HG03432 (cell line): ENCODE measurements around the gene MGRN1.
A peak's percentile ranks its signal among the peaks of the same experiment; 100 is the strongest.

Experiments used
- ATAC-seq: cut with Tn5 transposase; IDR thresholded peaks from one replicate; pipeline ENCODE4 v1.9.1; 2021; ENCODE audit warnings: mild to moderate bottlenecking, moderate library complexity; ENCODE audit not compliant: unreplicated experiment

MGRN1 gene

DNA sequence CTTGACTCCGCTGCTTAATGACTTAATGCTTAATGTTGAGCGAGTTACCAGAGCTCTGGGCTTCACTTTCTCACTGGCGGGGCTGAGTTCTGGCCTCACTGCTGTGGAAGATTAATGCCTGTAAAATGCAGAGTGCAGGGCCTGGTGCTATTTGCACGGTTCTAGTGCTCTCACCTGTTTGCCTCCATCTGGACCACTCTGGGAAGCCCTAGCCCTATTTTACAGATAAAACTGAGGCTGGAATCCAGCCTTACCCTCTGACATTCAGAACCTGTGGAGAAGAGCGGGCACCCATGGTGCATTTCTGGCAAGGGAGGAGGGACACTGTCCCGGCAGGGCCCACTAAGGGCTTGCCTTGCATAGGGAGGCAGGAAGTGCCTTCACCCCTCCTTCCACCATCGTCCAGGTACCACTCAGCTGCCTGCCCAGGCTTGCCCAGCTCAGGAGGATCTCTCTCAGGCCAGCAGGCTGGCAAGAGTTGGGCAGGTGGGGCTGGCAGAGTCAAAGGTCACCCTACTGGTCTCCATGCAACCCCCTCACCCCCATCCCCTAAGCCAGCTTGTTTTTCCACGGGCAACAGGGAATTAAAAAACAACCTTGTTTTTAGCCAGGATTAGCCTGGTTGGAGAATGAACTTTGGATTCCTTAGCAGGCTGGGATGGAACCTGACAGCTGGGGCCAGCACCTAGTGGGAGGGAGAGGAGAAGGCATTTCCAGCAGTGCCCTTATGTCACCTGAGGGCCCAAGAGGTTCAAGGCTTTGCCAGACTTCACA lies 5.8 kb upstream of the MGRN1 start:
- ATAC-seq: no peak

DNA sequence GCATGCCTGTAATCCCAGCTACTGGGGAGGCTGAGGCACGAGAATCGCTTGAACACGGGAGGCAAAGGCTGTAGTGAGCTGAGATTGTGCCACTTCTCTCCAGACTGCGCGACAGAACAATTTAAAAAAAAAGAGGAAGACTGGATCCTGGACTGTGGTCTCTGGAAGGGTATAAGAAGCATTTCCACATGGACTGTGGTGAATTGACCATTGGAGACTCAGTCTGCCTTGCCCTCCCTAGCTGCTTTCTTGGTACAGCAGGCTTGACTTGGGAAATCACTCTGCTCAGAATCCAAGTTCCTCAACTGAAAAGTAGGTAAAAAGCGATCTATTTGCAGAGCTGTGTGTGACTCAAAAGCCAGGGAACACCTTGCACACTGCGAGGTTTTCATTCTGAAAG lies 1.0 kb upstream of the MGRN1 start:
- no peak for ATAC-seq

DNA sequence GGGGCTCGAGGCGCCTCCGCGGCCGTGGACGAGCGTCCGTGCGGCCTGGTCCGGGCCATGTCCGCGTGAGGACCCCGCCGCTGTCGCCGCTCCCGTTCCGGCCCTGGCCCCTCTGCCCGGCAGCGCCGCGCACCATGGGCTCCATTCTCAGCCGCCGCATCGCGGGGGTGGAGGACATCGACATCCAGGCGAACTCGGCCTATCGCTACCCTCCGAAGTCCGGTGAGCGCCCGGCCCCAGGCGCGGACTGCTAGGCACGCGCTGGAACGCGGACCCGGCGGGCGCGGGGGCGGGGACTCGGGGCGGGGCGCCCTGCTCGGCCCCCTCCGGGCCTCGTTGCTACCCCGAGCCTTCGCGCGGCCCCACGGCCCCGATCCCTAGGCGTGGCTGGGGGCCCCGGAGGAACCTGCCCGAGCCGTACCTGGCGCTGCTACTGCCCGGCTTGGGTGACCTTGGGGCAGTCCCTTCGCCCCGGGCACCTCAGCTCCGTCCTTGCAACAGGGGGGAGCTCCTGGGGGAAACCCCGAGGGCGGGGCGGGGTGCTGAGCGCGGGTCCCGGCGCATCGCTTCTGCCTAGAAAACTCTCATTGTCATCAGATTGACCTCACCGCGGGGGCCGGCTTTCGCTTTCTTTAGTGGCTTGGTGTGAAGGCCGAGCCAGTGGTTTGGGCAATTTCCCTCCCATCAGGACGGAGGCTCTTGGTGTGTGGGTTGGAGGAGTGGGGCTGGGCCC lies 367 bp downstream of the MGRN1 start:
- peak; percentile 66 for ATAC-seq

DNA sequence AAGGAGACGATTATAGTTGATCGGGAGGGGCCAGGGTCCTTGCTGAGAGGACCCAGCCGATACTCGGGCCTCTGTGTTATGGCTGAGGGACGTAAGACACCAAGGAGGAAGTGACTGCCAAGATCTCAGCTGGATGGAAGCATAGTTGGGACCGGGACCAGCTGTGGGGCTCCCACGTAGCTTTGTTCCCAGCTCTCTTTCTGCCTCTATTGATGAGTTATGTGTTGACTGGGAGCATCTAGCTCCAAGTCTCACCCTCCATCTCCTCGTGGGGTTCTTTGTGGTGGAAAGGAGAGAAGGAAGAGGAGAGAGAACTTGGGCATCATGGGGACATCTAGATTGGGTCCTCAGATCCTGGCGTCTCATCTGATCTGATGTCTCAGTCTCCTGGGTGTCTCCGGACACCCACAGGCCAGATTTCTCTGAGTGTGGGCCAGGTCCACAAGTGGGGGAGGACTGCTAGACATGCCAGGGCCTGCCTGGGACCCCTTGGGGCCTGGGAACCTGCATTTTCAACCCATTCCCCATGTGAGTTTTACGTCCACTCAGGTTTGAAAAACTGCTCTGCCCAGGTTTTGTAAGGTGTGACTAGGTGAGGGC lies 1.0 kb downstream of the MGRN1 start:
- no peak for ATAC-seq

DNA sequence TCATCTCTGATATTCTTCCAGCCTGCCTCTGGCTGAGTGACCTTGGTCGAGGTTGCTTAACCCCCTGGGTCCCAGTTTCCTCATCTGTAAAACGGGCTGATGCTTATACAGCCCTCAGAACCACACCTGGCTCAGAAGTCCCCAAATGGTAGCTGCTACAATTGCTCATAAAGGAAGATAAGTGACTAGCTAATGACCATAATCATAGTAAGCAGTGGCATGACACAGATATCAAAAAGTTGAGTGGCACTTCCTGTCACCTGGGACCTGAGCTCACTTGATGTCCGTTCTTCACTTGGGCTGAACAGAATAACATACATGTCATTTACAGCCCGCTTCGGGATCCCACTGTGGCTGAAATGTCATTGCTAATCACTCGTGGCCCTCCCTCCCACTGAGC lies 1.8 kb downstream of the MGRN1 start:
- no peak for ATAC-seq

DNA sequence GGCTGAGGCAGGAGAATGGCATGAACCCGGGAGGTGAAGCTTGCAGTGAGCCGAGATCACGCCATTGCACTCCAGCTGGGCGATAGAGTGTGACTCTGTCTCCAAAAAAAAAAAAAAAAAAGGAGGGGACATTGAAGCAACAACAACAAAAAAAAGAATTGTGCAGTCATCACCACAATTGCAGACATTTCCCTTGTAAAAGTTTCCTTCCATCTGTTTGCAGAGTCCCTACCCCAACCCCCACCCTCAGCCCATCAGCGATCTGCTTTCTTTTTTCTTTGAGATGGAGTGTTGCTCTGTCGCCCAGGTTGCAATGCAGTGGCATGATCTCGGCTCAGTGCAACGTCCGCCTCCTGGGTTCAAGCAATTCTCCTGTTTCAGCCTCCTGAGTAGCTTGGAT lies 3.7 kb downstream of the MGRN1 start:
- no peak for ATAC-seq

DNA sequence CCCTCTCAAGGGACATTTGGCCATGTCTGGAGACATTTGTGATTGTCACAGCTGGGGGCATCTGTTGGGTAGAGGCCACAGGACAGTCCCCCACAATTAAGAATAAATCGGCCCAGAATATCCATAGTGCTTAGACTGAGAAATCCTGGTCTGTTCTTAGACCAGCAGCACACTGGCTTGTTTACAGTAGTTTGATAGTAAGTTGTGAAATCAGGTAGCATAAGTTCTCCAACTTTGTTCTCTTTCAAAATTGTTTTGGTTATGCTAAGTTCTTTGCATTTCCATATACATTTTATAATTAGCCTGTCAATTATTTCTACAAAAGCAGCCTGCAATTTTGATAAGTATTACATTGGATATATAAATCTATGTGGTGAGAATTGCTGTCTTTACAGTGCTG lies 6.8 kb downstream of the MGRN1 start:
- ATAC-seq: no peak

DNA sequence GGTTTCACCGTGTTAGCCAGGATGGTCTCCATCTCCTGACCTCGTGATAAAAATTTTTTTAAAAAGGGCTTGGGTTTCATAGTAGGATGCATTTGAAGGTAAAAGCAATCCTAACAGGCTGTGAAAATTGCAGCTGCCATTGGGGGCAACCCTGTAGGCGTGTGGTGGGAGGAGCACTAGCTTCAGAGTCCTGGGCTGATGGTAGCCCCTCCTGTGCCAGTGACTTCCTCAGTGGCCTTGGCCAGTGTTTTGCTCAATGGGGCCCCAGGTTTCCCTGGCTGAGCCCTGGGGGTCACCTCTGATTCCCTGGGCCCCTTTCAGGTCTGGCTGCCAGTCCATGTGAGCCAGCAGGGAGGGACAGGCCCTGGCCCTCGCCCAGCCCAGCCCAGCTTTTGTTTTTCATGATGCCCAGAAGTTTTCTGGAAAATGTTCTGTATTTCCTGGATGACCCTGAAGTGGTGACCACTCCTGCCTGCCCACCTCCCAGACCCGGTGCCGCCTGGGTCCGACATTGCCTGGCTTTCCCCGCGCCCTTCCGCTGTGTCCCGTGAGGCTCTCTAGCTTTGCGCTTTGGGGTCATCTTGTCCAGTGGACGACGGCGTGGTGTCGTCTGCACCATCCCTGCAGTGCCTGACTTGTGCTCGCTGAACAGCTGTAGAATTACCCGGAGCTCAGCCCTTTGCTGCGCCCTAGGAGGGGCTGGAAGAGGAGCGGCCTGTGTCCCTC lies 9.4 kb downstream of the MGRN1 start:
- no peak for ATAC-seq

DNA sequence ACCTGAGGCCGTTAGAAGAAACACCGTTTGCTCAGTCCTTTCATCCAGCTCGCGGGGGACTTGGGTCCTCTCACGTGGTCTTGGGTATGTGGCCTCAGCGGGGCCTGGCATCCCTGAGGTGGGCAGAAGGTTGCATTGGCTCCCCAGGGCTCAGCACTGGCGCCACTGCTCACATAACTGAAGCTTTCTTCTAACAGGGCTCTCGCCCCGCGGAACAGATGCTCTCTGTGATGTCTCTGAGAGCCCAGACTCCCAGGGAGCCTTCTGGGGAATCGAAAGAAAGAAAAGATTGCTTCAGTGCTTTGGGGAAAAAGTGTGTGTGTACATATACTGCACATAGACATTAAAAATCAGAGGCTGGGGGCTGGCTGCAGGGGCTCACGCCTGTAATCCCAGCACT lies 10.1 kb downstream of the MGRN1 start:
- ATAC-seq: no peak

DNA sequence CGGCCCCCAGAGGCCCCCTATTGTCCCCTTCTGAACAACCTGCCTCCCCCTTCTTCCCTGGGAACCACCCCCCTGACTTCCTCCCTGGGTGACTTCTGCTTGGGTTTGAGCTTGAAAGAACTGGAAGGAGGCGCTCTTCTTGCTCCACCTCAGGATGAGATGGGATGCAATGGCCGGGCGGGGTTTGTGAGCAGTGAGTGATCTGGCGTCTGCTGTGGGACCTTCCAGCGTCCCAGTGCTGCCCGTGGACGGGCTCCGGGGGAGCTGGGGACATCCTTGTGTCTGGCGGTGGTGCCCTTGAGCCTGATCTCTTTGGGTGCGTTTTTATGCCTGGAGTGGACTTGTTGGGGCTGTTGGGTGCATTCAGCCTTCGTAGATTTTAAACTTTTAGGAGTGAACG lies 11.6 kb downstream of the MGRN1 start:
- no peak for ATAC-seq

DNA sequence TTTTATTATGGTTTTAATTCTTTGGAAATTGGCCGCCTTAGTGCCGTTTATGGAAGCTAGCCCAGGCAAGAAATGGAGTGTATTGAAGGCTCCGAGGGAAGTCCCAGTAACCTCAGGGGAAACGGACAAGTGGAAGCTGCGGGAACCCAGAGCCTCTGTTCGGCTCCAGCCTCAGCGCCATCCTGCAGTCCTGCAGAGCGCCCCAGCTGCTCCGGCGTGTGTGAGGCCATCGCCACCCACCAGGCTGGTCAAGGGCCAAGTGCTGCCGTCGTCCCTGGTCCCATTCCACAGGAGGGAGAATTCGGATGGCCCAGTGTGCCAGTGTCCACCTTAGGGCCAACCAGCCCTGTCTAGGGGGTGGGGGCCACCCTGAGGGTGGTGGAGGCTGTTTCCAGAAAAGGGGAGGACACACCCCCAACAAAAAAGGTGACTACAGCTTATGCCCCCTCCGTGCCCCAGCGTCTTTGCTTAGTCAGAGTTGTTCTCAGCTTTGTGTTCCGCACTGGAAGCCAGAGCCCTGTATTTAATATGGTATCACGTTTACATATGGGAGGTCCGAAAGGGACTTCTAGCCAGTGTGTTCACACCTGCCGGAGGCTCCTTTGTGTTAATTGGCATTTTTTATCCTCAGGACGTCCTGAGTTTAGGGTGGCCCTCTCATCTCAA lies 13.0 kb downstream of the MGRN1 start:
- no peak for ATAC-seq

DNA sequence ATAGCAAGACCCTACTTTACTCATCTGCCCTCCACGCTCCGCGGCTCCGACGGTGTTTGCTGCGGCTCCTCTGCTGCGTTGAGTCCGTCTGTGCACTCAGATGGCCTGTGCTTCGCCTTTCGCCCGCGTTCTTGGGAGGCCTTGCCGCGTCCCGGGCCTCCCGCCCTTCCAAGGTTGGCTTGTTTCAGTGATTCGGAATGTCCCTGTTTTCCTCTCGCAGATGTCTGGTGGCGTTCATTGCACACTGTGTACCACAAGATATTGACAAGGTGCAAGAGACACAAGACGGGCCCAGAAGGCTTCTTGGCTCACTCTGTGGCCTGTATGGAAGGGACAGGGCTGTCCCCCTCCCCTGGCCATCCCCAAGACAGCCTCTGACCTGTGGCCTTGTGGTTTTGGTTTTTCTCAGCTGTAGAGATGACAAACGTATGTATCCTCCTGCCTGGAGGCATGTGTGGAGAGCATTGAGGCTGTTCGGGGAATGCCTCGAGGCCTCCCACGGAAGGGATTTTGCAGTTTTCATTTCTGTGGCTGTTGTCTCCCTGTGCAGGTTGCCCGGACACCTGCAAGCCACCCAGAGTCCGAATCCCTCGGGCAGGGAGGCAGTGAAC lies 15.4 kb downstream of the MGRN1 start:
- no peak for ATAC-seq

DNA sequence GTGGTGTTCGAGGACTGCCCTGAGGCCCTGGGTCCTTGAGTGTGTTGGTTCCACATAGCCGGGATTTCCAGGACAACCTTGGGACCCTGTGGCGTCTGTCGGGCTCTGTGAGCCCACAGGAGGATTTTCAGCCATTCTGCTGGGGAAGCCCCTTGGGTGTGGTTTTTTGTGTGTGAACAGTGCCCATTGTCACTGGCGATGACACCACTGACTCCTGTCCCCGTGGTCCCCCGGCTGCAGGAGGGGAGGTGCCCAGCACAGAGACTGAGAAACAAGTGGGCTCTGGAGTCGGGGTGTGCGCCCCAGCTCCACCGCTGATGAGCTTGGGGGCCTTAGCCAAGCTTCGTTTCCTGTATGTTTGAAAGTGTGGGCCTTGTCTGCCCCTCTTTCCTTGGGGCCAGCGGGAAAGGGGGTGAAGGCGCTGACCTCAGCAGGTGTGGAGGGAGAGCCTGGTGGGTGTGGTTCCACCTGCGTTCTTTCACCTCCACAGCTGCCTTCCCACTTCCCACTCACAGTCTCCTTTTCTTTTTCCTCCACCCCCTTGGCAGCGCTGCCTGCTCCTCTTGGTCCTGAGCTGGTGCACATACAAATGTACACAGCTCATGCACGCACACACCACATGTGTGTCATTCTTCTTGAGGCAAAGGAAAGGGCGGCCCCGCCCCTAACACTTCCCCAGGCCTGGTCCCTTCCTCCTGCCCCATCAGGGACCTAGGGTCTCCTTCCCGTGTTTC lies 16.1 kb downstream of the MGRN1 start:
- ATAC-seq: no peak

DNA sequence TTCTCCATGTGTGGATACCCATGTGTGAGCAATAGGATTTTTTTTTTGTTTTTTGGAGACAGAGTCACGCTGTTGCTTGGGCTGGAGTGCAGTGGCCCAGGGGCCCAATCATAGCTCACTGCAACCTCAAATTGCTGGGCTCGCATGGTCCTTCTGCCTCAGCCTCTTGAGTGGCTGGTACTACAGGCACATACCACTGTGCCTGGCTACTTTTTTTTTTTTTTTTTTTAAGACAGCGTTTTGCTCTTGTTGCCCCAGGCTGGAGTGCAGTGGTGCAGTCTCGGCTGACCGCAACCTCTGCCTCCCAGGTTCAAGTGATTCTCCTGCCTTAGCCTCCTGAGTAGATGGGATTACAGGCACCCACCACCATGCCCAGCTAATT lies 16.7 kb downstream of the MGRN1 start:
- ATAC-seq: no peak

DNA sequence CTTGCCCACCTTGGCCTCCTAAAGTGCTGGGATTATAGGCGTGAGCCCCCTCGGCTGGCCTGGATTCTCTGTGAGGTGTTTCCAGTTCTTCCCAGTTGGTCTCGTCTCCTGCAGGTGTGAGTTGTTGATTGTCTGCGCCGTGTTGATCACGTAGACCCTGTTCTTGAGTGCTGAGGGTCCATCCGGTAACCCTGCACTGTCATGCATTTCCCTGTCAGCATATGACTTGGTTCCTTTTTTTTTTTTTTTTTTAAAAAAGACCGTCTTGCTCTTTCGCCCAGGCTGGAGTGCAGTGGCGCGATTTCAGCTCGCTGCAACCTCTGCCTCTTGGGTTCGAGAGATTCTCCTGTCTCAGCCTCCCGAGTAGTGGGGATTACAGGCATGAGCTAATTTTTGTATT lies 17.3 kb downstream of the MGRN1 start:
- ATAC-seq: no peak

DNA sequence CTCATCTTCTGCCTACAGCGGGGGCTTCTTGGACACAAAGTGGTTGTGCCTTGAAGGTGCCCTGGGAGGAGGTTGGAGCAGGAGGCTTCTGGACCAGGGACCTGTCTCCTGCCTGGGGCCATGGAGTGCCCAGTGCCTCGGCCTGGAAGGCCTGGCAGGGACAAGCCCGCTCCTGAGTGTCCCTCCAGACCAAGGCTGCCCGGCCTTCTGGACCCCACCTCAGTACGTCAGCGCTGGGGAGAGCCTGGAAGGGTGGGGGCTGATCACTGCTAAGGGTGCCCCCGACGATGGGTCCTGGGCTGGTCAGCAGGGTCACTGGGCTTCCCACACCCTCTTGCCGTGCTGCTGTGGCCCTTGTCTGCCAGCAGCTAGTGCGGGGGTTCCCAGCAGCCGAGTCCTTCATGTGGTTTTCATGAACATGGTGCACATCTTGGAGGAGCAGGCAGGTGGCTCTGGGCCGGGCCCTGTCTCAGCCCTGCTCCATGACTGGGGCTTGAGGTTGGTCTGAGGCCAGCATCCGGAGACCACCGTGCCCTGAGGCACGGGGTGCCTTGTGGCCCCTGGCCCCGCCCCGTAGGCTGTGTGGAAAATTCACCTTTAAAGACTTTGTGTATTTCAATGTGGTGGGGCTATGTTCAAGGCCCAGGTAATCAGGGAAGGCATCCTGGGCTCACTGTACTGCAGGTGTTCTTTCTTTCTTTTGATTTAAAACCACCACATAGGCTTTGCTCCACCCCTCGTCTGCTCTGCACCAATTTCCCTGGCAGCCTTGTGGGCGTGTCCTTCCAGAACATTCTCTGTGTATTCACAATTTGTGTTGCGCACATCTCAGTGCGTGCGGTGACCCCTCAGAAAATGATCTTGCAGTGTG lies 22.4 kb downstream of the MGRN1 start:
- ATAC-seq: no peak

DNA sequence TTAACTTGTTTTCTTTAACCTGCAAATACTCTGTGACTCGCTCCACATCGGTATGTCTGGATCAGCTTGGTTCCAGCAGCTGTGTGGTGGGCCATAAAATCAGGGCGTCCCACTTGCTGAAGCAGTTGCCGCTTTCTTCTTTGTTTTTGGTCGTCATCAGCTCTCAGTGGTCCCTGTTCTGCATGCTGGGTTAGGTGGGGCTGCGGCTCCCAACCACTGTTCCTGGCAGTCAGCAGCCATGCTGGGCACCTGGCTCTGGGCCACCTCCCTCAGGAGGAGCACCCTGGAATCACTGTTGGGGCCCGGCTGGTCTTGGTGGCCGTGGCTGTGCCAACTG lies 23.0 kb downstream of the MGRN1 start:
- ATAC-seq: no peak

DNA sequence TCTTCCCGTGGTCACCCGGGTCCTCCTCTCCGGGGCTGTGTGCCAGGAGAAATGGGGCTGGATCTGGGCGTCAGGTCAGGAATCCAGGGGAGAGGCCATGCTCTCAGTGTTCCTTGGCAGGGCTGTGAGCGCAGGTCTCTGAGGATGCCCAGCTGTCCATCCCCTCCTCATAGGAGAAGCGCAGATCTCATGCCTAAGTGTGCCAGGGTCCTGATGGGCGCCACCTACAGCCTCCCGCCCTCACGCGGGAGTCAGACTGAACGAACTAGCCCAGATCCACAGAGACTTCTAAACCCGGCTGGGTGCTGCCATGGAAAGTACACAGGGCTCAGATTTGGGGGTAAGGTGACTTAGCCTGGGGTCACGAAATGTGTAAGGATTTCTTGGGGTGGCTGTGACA lies 24.3 kb downstream of the MGRN1 start:
- no peak for ATAC-seq
